Activated B cell treated with CpG ODN at 0.5 μM for 24 hours (primary cell): ENCODE measurements around the gene CIBAR2. TPM values are rescaled to one million over a fixed set of nuclear protein-coding genes. Genes with fewer than 3 reads are reported as not detected.
"Not testable (repeated sequence)": the region's sequence is repeated elsewhere in the genome, so short reads cannot be mapped to it uniquely, and the experiment has no call there.

Experiments used
- ATAC-seq: fragments of 200-7000 bp; cut with Tn5 transposase; one replicate; pipeline ENCODE4 v1.10.0; 2021; ENCODE audit warnings: low read depth, mild to moderate bottlenecking, moderate library complexity
- CTCF ChIA-PET: fragments of 350-600 bp; sonication (Branson Sonifier 250); formaldehyde crosslinking; loops from one replicate; lab custom pipeline; 2021; ENCODE audit warnings: antibody characterized with exemption; lab: Charles Lee
- POLR2A ChIA-PET: fragments of 350-600 bp; sonication (Branson Sonifier 250); formaldehyde crosslinking; loops from one replicate; lab custom pipeline; 2021; ENCODE audit warnings: antibody characterized with exemption; lab: Charles Lee
- DNase-seq: peaks from one replicate; pipeline ENCODE4 v3.0.0; 2022
- H3K27ac Mint-ChIP-seq: one replicate; pipeline ENCODE4 v1.8.0; 2020; ENCODE audit warnings: mixed read lengths
- H3K27me3 Mint-ChIP-seq: one replicate; pipeline ENCODE4 v1.8.0; 2021; ENCODE audit warnings: mixed read lengths
- H3K36me3 Mint-ChIP-seq: one replicate; pipeline ENCODE4 v1.8.0; 2021; ENCODE audit warnings: low read depth, mixed read lengths
- H3K4me1 Mint-ChIP-seq: one replicate; pipeline ENCODE4 v1.8.0; 2021; ENCODE audit warnings: mixed read lengths
- H3K4me3 Mint-ChIP-seq: one replicate; pipeline ENCODE4 v1.8.0; 2020; ENCODE audit warnings: mild to moderate bottlenecking, mixed read lengths
- H3K9me3 Mint-ChIP-seq: one replicate; pipeline ENCODE4 v1.8.0; 2020; ENCODE audit warnings: mixed read lengths
- intact Hi-C: fragments of 100-400 bp; cut with micrococcal nuclease; formaldehyde crosslinking; loops from one replicate; pipeline ENCODE4 v1.15.1; 2024
- total RNA-seq: library from RNA; stranded (reverse); gene quantifications from 2 replicates; pipeline ENCODE4 v1.2.3, GENCODE V29; 2022
- TF ChIP-seq, protein P1 (sequence below): fragments of 200-600 bp; IDR thresholded peaks from one replicate; pipeline ENCODE4 v1.8.0; 2022; ENCODE audit warnings: antibody characterized with exemption, mild to moderate bottlenecking

Gene CIBAR2
- total RNA-seq, 1 donor from 2014 or later = not detected

DNA sequence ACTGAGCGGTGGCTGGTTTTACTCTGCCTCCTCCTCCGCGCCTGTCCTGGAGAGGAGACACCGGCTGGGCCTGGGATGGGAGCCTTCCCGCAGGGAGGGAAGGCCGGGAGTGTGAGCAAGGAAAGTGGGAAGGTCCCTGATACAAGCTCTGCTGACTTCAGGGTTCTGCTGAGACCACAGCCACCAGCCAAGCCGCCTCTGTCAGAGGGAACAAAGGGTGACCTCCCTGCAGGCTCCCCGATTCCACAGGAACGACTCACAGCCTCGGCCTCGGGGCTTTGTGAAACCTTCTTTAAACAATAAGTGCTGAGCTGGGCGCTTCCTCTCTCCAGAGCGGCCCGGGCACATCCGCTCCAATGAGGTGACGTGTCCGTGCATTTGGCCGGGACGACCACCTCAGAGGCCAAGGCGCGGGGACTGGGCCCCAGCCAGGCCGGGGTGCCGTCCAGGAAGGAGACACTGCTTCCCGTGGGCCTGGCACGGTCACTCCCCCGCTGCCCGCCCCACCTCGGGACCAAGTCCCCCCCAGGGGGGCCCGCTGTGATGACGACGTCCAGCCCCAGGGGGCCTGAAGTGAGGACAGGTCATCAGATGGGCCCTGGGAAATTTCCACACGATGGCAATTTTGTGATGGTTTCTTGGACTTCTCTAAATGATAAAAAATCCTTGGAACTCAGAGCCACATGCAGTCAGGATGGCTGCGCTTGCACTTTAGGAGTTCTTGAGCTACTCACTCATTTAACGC is 11.8 kb upstream of the CIBAR2 start:
- POLR2A ChIA-PET = no interaction called here

DNA sequence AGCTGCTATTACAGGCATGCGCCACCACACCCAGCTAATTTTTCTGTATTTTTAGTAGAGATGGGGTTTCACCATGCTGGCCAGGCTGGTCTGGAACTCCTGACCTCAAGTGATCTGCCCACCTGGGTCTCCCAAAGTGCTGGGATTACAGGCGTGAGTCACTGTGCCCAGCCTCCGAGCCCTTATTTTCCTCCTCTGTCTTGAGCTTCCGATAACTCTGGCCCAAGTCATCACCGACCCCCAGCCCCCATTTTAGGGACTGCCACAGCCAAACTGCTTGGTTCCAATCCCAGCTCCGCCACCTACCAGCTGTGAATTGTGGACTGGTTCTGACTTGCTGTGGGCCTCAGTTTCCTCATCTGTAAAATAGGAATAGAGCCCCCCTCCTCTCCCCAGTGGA is 11.2 kb upstream of the CIBAR2 start:
- H3K36me3 Mint-ChIP-seq, H3K27me3 Mint-ChIP-seq, H3K27ac Mint-ChIP-seq, CTCF ChIA-PET, ATAC-seq, DNase-seq, H3K4me3 Mint-ChIP-seq, H3K9me3 Mint-ChIP-seq, POLR2A ChIA-PET, intact Hi-C loops, H3K4me1 Mint-ChIP-seq: not testable (repeated sequence)

More for the DNA sequence above, 11.8 kb upstream of the CIBAR2 start:
- H3K36me3 Mint-ChIP-seq = no peaks in the 10 kb centered on the region
- H3K4me1 Mint-ChIP-seq = no peaks in the 10 kb centered on the region
- intact Hi-C loops = no loop called here
- CTCF ChIA-PET = no interaction called here
- H3K27ac Mint-ChIP-seq = no peak overlapping the region
- no peak for ATAC-seq
- no peaks in the 10 kb centered on the region for H3K27me3 Mint-ChIP-seq
- TF ChIP-seq, protein P1, sequence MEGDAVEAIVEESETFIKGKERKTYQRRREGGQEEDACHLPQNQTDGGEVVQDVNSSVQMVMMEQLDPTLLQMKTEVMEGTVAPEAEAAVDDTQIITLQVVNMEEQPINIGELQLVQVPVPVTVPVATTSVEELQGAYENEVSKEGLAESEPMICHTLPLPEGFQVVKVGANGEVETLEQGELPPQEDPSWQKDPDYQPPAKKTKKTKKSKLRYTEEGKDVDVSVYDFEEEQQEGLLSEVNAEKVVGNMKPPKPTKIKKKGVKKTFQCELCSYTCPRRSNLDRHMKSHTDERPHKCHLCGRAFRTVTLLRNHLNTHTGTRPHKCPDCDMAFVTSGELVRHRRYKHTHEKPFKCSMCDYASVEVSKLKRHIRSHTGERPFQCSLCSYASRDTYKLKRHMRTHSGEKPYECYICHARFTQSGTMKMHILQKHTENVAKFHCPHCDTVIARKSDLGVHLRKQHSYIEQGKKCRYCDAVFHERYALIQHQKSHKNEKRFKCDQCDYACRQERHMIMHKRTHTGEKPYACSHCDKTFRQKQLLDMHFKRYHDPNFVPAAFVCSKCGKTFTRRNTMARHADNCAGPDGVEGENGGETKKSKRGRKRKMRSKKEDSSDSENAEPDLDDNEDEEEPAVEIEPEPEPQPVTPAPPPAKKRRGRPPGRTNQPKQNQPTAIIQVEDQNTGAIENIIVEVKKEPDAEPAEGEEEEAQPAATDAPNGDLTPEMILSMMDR = no peak
- no peak for DNase-seq
- no peak overlapping the region for H3K4me3 Mint-ChIP-seq
- H3K9me3 Mint-ChIP-seq = no peaks in the 10 kb centered on the region

DNA sequence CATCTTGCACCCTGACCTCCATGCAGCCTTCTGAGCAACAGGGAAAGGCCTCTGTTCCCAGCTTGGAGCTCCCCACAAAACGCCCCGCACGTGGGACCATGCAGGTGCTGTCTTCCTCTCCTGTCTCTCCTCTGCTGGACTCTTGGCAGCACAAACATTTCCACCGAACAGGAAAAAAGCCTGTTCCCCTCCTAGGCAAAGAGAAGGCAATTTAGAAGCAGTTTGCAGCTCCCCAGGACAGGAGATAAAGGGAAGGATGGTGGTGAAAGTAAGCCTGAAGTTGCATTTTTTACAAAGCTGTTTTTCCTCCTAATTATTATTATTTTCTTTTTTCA is 7.7 kb upstream of the CIBAR2 start:
- H3K4me1 Mint-ChIP-seq = peaks cover 3% of the 10 kb centered on the region
- intact Hi-C loops = no loop called here
- no peak for DNase-seq
- no peaks in the 10 kb centered on the region for H3K27me3 Mint-ChIP-seq
- no peak overlapping the region for H3K4me3 Mint-ChIP-seq
- TF ChIP-seq, protein P1 = no peak
- H3K27ac Mint-ChIP-seq = no peak overlapping the region
- ChIA-PET CTCF (no interaction called here), POLR2A (no interaction called here)
- H3K9me3 Mint-ChIP-seq = peaks cover 3% of the 10 kb centered on the region
- no peak for ATAC-seq
- H3K36me3 Mint-ChIP-seq = no peaks in the 10 kb centered on the region

DNA sequence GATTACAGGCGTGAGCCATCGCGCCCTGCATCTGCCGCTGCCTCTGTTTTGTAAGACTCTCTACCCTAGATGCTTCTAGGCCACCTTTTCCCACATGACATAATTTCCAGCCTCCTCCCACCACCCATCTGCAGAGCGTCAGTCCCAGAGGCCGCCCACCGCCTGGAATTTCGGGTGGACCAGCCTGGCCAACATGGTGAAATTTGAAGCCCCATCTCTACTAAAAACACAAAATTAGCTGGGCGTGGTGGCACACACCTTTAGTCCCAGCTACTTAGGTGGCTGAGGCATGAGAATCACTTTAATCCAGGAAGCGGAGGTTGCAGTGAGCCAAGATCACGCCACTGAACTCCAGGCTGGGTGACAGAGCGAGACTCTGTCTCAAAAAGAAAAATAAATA is 5.1 kb upstream of the CIBAR2 start:
- H3K9me3 Mint-ChIP-seq = peaks cover 3% of the 10 kb centered on the region
- ChIA-PET CTCF (no interaction called here), POLR2A (no interaction called here)
- H3K36me3 Mint-ChIP-seq = no peaks in the 10 kb centered on the region
- DNase-seq (no peak), ATAC-seq (no peak)
- no peaks in the 10 kb centered on the region for H3K27me3 Mint-ChIP-seq
- no peak overlapping the region for H3K4me3 Mint-ChIP-seq
- peaks cover 6% of the 10 kb centered on the region for H3K4me1 Mint-ChIP-seq
- intact Hi-C loops = no loop called here
- TF ChIP-seq, protein P1 = no peak
- no peak overlapping the region for H3K27ac Mint-ChIP-seq

DNA sequence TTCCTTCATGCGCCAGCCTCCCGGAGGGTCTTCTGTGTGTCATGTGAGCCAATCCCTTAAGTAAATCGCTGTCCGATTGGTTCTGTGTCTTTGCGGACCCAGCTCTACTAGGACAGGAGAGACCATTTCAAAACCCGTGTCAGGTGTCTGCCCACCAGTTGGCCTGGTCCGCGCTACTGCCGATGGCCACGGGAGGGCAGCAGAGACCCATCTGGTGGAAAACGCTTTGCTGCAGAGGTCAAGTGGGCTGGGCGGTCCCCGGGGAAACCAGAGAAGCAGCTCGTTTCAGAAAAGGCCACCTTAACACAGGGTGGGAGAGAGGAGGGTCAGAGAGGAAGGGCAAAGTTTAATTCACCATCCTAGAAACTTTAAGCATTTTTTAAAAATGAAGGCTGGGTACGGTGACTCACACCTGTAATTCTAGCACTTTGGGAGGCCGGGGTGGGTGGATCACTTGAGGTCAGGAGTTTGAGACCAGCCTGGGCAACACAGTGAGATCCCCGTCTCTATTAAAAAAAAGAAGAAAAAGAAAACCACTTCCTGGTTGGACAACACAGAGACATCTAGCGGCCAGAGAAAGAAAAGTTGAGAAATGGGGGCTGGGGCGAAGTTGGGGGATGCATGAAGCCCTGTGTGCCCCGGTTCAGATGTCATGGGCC is 2.8 kb upstream of the CIBAR2 start:
- CTCF ChIA-PET = interaction anchor here (0.6 to 1.2 kb wide), 4 partner anchors 11 to 104 kb away, joined by 3 to 7 read pairs (median 3); no protein-coding TSS in a partner anchor
- intact Hi-C loops = loop anchor here (1.0 kb wide), 1 partner anchor 121 kb away; no protein-coding TSS in a partner anchor
- Mint-ChIP-seq H3K27me3 (no peaks in the 10 kb centered on the region), H3K9me3 (peaks cover 3% of the 10 kb centered on the region), H3K4me1 (peaks cover 6% of the 10 kb centered on the region), H3K27ac (peak overlapping the region; percentile 43), H3K36me3 (no peaks in the 10 kb centered on the region), H3K4me3 (peak overlapping the region; percentile 75)
- POLR2A ChIA-PET = interaction anchor here (0.5 to 0.7 kb wide), 2 partner anchors 104 to 189 kb away, joined by 3 to 4 read pairs; partner anchors contain the start of gene ZDHHC7
- peak; percentile 94 for ATAC-seq
- peak; percentile 74 for DNase-seq
- TF ChIP-seq, protein P1 = peak; percentile 88
